Spinal cord (tissue), 10 donors: ENCODE results near the gene INPP4B. TPM values are rescaled to one million over a fixed set of nuclear protein-coding genes. Genes with fewer than 3 reads are reported as not detected.

ENCODE experiments used
- DNase-seq, 6 donors: peaks; one replicate each; pipeline versions ENCODE4 v3.0.0 to v3.0.0-alpha.2; 2013 to 2015; ENCODE audit warnings: low spot score in 6 of 6, low read depth in 4 of 6
- H3K27ac ChIP-seq: one replicate; pipeline ENCODE4 v1.5.1; 2013; ENCODE audit warnings: low read depth, low read length, control low read depth
- H3K27me3 ChIP-seq: one replicate; pipeline ENCODE4 v1.6.1; 2013; ENCODE audit warnings: low read length; ENCODE audit not compliant: control insufficient read depth, insufficient read depth
- H3K36me3 ChIP-seq: one replicate; pipeline ENCODE4 v1.6.1; 2013; ENCODE audit warnings: low read length; ENCODE audit not compliant: control insufficient read depth, insufficient read depth
- H3K4me1 ChIP-seq: one replicate; pipeline ENCODE4 v1.6.1; 2013; ENCODE audit warnings: low read length; ENCODE audit not compliant: control insufficient read depth, insufficient read depth
- H3K4me3 ChIP-seq: one replicate; pipeline ENCODE4 v1.5.1; 2013; ENCODE audit warnings: low read depth, low read length, control low read depth
- H3K9me3 ChIP-seq: one replicate; pipeline ENCODE4 v1.6.1; 2013; ENCODE audit warnings: low read length; ENCODE audit not compliant: control insufficient read depth, insufficient read depth
- WGBS: methylation state at CpG from one replicate; pipeline ENCODE4 v1.1.5; 2013; ENCODE audit warnings: missing lambda C conversion rate; ENCODE audit not compliant: insufficient coverage; 5-methylcytosine and 5-hydroxymethylcytosine counted together
- polyA plus RNA-seq, 2 donors: library from polyadenylated mRNA; unstranded; fragments of 120-200 nt; gene quantifications; one replicate each; pipeline ENCODE4 v1.2.1, GENCODE V29; 2013; ENCODE audit not compliant: insufficient read length in 2 of 2
- total RNA-seq, 2 donors: library from RNA; depleted of rRNA in 1 of 2; stranded (reverse); fragments of 120-200 nt in 1 of 2; fragments of >200 nt in 1 of 2; gene quantifications; one replicate each; pipeline versions ENCODE4 v1.2.3 to v1.2.4, GENCODE V29; 2013 to 2014
- donor health status: healthy.

Gene INPP4B
- total and polyA plus RNA-seq, 4 donors, result 5.7 to 29.4 (median 14.5) TPM

GRCh38 chr4:142697928-142698327 lies 148.2 kb downstream of the INPP4B start:
- DNase-seq, result no peak
- H3K4me3 ChIP-seq, result no peak overlapping the region
- no peaks in the 10 kb centered on the region for H3K4me1 ChIP-seq
- no peaks in the 10 kb centered on the region for H3K9me3 ChIP-seq
- WGBS, result no CpG with 5 or more reads among the region's 1 CpG
- H3K27me3 ChIP-seq, result no peaks in the 10 kb centered on the region
- no peak overlapping the region for H3K27ac ChIP-seq
- no peaks in the 10 kb centered on the region for H3K36me3 ChIP-seq

GRCh38 chr4:142697320-142697719 lies 148.8 kb downstream of the INPP4B start:
- Histone ChIP-seq H3K4me1 (no peaks in the 10 kb centered on the region), H3K36me3 (no peaks in the 10 kb centered on the region), H3K9me3 (no peaks in the 10 kb centered on the region), H3K4me3 (no peak overlapping the region), H3K27me3 (no peaks in the 10 kb centered on the region), H3K27ac (no peak overlapping the region)
- WGBS, result no CpG with 5 or more reads among the region's 2 CpGs
- no peak for DNase-seq

GRCh38 chr4:142696334-142697122 lies 149.6 kb downstream of the INPP4B start:
- no peaks in the 10 kb centered on the region for H3K27me3 ChIP-seq
- no peaks in the 10 kb centered on the region for H3K36me3 ChIP-seq
- no peak overlapping the region for H3K27ac ChIP-seq
- no peak overlapping the region for H3K4me3 ChIP-seq
- H3K9me3 ChIP-seq, result no peaks in the 10 kb centered on the region
- H3K4me1 ChIP-seq, result no peaks in the 10 kb centered on the region
- DNase-seq, result no peak
- WGBS, result 79% methylated on average over 1 of the region's 3 CpGs

GRCh38 chr4:142690406-142691163 lies 155.5 kb downstream of the INPP4B start:
- DNase-seq, result peak in 4 of 6 donors; percentile 7 to 69 (median 22)
- H3K27ac ChIP-seq, result no peak overlapping the region
- H3K27me3 ChIP-seq, result no peaks in the 10 kb centered on the region
- no peaks in the 10 kb centered on the region for H3K9me3 ChIP-seq
- 76% methylated on average over 4 of the region's 4 CpGs for WGBS
- no peaks in the 10 kb centered on the region for H3K36me3 ChIP-seq
- peaks cover 2% of the 10 kb centered on the region for H3K4me1 ChIP-seq
- no peak overlapping the region for H3K4me3 ChIP-seq

- peaks cover 2% of the 10 kb centered on the region for H3K4me1 ChIP-seq
- no peak for DNase-seq
- H3K4me3 ChIP-seq, result no peak overlapping the region
- H3K36me3 ChIP-seq, result no peaks in the 10 kb centered on the region
- WGBS, result 98% methylated on average over 6 of the region's 6 CpGs
- H3K27ac ChIP-seq, result no peak overlapping the region
- no peaks in the 10 kb centered on the region for H3K27me3 ChIP-seq
- H3K9me3 ChIP-seq, result no peaks in the 10 kb centered on the region
Measured at GRCh38 chr4:142687547-142688275, 158.4 kb downstream of the INPP4B start.

- DNase-seq, result no peak
- H3K4me1 ChIP-seq, result peaks cover 2% of the 10 kb centered on the region
- H3K27me3 ChIP-seq, result no peaks in the 10 kb centered on the region
- no peak overlapping the region for H3K27ac ChIP-seq
- no peaks in the 10 kb centered on the region for H3K36me3 ChIP-seq
- no CpG with 5 or more reads among the region's 1 CpG for WGBS
- H3K4me3 ChIP-seq, result no peak overlapping the region
- no peaks in the 10 kb centered on the region for H3K9me3 ChIP-seq
Measured at GRCh38 chr4:142686081-142686480, 160.0 kb downstream of the INPP4B start.

GRCh38 chr4:142683997-142684396 lies 162.1 kb downstream of the INPP4B start:
- H3K9me3 ChIP-seq, result no peaks in the 10 kb centered on the region
- 100% methylated on average over 2 of the region's 3 CpGs for WGBS
- H3K4me1 ChIP-seq, result peaks cover 2% of the 10 kb centered on the region
- no peaks in the 10 kb centered on the region for H3K36me3 ChIP-seq
- H3K27me3 ChIP-seq, result no peaks in the 10 kb centered on the region
- DNase-seq, result no peak
- no peak overlapping the region for H3K4me3 ChIP-seq
- no peak overlapping the region for H3K27ac ChIP-seq

GRCh38 chr4:142683503-142683902 lies 162.6 kb downstream of the INPP4B start:
- H3K36me3 ChIP-seq, result no peaks in the 10 kb centered on the region
- H3K9me3 ChIP-seq, result no peaks in the 10 kb centered on the region
- H3K4me1 ChIP-seq, result peaks cover 2% of the 10 kb centered on the region
- no peaks in the 10 kb centered on the region for H3K27me3 ChIP-seq
- H3K4me3 ChIP-seq, result no peak overlapping the region
- H3K27ac ChIP-seq, result no peak overlapping the region
- WGBS, result no CpG with 5 or more reads among the region's 2 CpGs
- DNase-seq, result no peak

GRCh38 chr4:142671516-142671915 lies 174.6 kb downstream of the INPP4B start:
- no peaks in the 10 kb centered on the region for H3K36me3 ChIP-seq
- peaks cover 5% of the 10 kb centered on the region for H3K9me3 ChIP-seq
- H3K4me3 ChIP-seq, result no peak overlapping the region
- no peaks in the 10 kb centered on the region for H3K4me1 ChIP-seq
- DNase-seq, result no peak
- H3K27ac ChIP-seq, result no peak overlapping the region
- WGBS, result no CpG with 5 or more reads among the region's 2 CpGs
- H3K27me3 ChIP-seq, result no peaks in the 10 kb centered on the region
